Mucosa of stomach (tissue), 1 donor: ENCODE data around the gene FBXL16.
"Not testable (repeated sequence)": the region's sequence is repeated elsewhere in the genome, so short reads cannot be mapped to it uniquely, and the experiment has no call there.

Source experiments
- H3K27me3 ChIP-seq: one replicate; pipeline ENCODE4 v1.7.0; 2013; ENCODE audit warnings: mild to moderate bottlenecking, low read length; ENCODE audit not compliant: control insufficient read depth, insufficient read depth
- H3K36me3 ChIP-seq: one replicate; pipeline ENCODE4 v1.7.0; 2013; ENCODE audit warnings: low read length; ENCODE audit not compliant: control insufficient read depth, insufficient read depth
- H3K4me1 ChIP-seq: one replicate; pipeline ENCODE4 v1.7.0; 2013; ENCODE audit warnings: mild to moderate bottlenecking, low read length; ENCODE audit not compliant: control insufficient read depth, insufficient read depth
- H3K4me3 ChIP-seq: one replicate; pipeline ENCODE4 v1.7.0; 2013; ENCODE audit warnings: low read length
- H3K9ac ChIP-seq: one replicate; pipeline ENCODE4 v1.7.0; 2013; ENCODE audit warnings: mild to moderate bottlenecking, low read length, moderate library complexity
- H3K9me3 ChIP-seq: one replicate; pipeline ENCODE4 v1.7.0; 2013; ENCODE audit warnings: mild to moderate bottlenecking, low read length, moderate library complexity; ENCODE audit not compliant: control insufficient read depth
- donor health status: Pancreatic carcinoma.

The FBXL16 gene

DNA sequence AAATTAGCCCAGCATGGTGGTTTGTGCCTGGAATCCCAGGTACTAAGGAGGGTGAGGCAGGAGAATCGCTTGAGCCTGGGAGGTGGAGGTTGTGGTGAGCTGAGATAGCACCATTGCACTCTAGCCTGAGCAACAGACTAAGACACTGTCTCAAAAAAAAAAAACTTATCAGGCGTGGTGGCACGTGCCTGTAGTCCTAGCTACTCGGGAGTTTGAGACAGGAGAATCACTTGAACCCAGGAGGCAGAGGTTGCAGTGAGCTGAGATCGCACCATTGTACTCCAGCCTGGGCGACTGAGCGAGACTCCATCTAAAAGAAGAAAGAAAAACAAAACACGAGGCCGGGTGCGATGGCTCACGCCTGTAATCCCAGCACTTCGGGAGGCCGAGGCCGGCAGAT is 37.3 kb upstream of the FBXL16 start:
- not testable (repeated sequence) for H3K36me3 ChIP-seq, H3K9ac ChIP-seq

GRCh38 chr16:741986-742629 is 36.5 kb upstream of the FBXL16 start:
- H3K9ac ChIP-seq = no peak overlapping the region
- H3K4me1 ChIP-seq = peaks cover 11% of the 10 kb centered on the region
- no peak overlapping the region for H3K4me3 ChIP-seq
- H3K9me3 ChIP-seq = no peaks in the 10 kb centered on the region
- no peaks in the 10 kb centered on the region for H3K27me3 ChIP-seq
- no peaks in the 10 kb centered on the region for H3K36me3 ChIP-seq

More for the DNA sequence above, 37.3 kb upstream of the FBXL16 start:
- not testable (repeated sequence) for H3K9me3 ChIP-seq, H3K4me3 ChIP-seq, H3K4me1 ChIP-seq, H3K27me3 ChIP-seq

- Histone ChIP-seq H3K4me3 (peak within 1 kb of the TSS; percentile 74), H3K9ac (peak within 1 kb of the TSS; percentile 87), H3K4me1 (peaks cover 11% of the 10 kb centered on the region), H3K9me3 (no peaks in the 10 kb centered on the region), H3K27me3 (no peaks in the 10 kb centered on the region), H3K36me3 (no peaks in the 10 kb centered on the region)
These were observed 35.3 kb upstream of the FBXL16 start, which contains the start of gene CIAO3 for GRCh38 chr16:740764-741505. CIAO3 (minus strand) TSS chr16:740997; CDS start chr16:740985, 12 bp downstream.

- peak overlapping the region; percentile 87 for H3K9ac ChIP-seq
- no peaks in the 10 kb centered on the region for H3K27me3 ChIP-seq
- H3K4me1 ChIP-seq = peaks cover 11% of the 10 kb centered on the region
- peak overlapping the region; percentile 74 for H3K4me3 ChIP-seq
- no peaks in the 10 kb centered on the region for H3K9me3 ChIP-seq
- no peaks in the 10 kb centered on the region for H3K36me3 ChIP-seq
These were observed 34.8 kb upstream of the FBXL16 start for GRCh38 chr16:740459-740763.

- peak overlapping the region; percentile 87 for H3K9ac ChIP-seq
- H3K4me3 ChIP-seq = peak overlapping the region; percentile 74
These were observed 34.2 kb upstream of the FBXL16 start for GRCh38 chr16:739560-740458.

GRCh38 chr16:736936-737481 is 31.4 kb upstream of the FBXL16 start:
- Histone ChIP-seq H3K9ac (no peak overlapping the region), H3K9me3 (no peaks in the 10 kb centered on the region), H3K36me3 (no peaks in the 10 kb centered on the region)

More at GRCh38 chr16:739560-740458, 34.2 kb upstream of the FBXL16 start:
- Histone ChIP-seq H3K27me3 (no peaks in the 10 kb centered on the region), H3K4me1 (peaks cover 11% of the 10 kb centered on the region), H3K36me3 (no peaks in the 10 kb centered on the region), H3K9me3 (no peaks in the 10 kb centered on the region)

GRCh38 chr16:735982-736453 is 30.4 kb upstream of the FBXL16 start:
- Histone ChIP-seq H3K27me3 (no peaks in the 10 kb centered on the region), H3K9ac (no peak overlapping the region), H3K36me3 (no peaks in the 10 kb centered on the region), H3K9me3 (no peaks in the 10 kb centered on the region), H3K4me1 (peaks cover 11% of the 10 kb centered on the region), H3K4me3 (no peak overlapping the region)

More at GRCh38 chr16:736936-737481, 31.4 kb upstream of the FBXL16 start:
- no peak overlapping the region for H3K4me3 ChIP-seq
- H3K4me1 ChIP-seq = peaks cover 11% of the 10 kb centered on the region
- no peaks in the 10 kb centered on the region for H3K27me3 ChIP-seq

DNA sequence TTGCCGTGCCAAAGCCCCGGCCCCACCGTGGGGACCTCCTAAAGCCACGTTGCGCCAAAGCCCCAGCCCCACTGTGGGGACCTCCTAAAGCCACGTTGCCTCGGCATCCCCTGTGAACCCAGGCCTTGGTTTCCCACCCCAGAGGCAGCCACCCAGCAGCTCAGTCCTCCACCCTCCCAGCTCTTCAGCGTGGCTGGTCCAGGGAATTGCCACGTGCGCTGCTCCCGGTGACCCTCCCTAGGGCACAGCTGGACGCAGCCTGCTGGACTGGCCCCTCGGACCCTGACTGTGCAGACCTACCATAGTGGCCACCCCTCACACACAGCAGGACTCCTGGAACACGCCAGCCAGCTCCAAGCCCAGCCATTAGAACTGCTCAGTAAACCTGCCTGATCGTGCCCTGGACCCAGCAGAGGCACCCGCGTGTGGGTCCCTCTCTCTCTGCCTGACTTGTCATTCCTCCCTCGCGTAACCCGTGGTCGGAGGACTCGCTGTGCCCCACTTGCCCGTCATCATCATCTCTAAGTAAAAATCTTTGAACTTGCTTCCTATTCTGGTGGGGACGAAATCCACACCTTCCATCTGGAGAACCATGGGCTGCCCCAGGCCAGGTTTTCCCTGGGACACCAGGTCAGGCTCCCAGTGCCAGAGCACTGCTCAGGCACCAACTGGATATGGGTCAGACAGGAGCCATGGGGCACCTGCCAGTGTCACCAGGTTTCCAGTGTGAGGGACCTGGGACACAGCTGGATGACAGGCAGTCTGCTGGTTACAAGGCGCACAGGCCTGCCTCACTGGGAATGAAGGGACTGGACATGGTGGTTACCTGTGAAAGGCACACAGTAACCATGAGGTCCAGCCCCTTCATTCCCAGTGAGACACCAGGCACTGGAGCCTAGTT is 29.6 kb upstream of the FBXL16 start:
- Histone ChIP-seq H3K27me3 (no peaks in the 10 kb centered on the region), H3K4me3 (no peak overlapping the region), H3K36me3 (no peaks in the 10 kb centered on the region), H3K9ac (no peak overlapping the region), H3K9me3 (no peaks in the 10 kb centered on the region), H3K4me1 (peaks cover 11% of the 10 kb centered on the region)

DNA sequence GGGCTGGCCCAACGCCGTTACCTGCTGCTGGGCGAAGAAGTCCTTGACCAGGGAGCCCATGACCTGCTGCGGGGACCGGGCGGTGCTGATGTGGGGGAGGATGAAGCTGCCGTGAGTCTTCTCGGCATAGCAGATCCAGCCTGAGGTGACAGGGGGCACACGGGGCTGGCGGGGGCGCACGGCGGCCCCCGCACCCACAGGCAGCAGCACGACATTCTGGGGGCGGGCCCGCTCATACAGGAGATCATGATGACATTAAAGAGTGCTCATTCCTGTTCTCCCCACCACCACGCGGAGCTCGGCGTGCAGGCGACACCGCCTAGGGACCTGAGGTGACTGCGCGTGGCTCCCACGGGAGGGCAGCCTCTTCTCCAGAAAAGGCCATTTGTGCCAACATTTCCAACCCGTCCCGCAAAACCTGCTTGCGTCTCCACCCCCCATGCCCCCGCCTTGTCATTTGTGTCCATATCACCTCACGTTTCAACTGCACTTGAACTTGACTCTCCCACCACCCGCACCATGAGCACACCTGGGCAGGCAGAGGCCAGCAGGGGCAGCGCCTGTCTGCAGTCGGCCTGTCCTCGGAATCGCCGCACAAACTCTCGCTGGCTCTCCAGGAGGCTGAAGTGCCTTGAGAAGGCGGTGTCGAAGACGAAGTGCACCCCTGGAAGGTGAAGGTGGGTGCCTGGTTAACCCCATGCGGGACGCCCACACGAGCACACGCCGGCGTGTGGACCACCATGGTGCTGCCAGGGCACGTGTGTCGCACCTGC is 28.8 kb upstream of the FBXL16 start:
- no peaks in the 10 kb centered on the region for H3K36me3 ChIP-seq
- H3K9me3 ChIP-seq = no peaks in the 10 kb centered on the region
- H3K4me3 ChIP-seq = no peak overlapping the region
- H3K9ac ChIP-seq = no peak overlapping the region
- no peaks in the 10 kb centered on the region for H3K27me3 ChIP-seq
- peaks cover 3% of the 10 kb centered on the region for H3K4me1 ChIP-seq

GRCh38 chr16:733382-734207 is 28.0 kb upstream of the FBXL16 start:
- Histone ChIP-seq H3K9ac (no peak overlapping the region), H3K4me1 (peaks cover 3% of the 10 kb centered on the region), H3K27me3 (no peaks in the 10 kb centered on the region), H3K36me3 (no peaks in the 10 kb centered on the region), H3K4me3 (no peak overlapping the region), H3K9me3 (no peaks in the 10 kb centered on the region)
